Muscle of arm (tissue), 12 donors: Measurements from ENCODE around the gene ATP13A1. TPM values are rescaled to one million over a fixed set of nuclear protein-coding genes. Genes with fewer than 3 reads are reported as not detected.
"Not testable (repeated sequence)": the region's sequence is repeated elsewhere in the genome, so short reads cannot be mapped to it uniquely, and the experiment has no call there.

Source experiments
- DNase-seq: peaks from one replicate; pipeline ENCODE4 v3.0.0-alpha.2; 2013
- polyA plus RNA-seq, 12 donors: library from polyadenylated mRNA; unstranded; fragments of 120-200 nt; gene quantifications; one replicate each; pipeline ENCODE4 v1.2.1, GENCODE V29; 2013; ENCODE audit not compliant: insufficient read length in 12 of 12

The ATP13A1 gene
- polyA plus RNA-seq, 12 donors: 19.2 to 42.9 (median 24.8) TPM; not detected in 1

- DNase-seq: peak; percentile 91
These were observed 4.9 kb upstream of the ATP13A1 start, which contains the start of gene ZNF101 for GRCh38 chr19:19668230-19669012. TSS of gene ZNF101 (plus strand) at chr19:19668839. CDS start at chr19:19668964, 125 bp downstream.

DNA sequence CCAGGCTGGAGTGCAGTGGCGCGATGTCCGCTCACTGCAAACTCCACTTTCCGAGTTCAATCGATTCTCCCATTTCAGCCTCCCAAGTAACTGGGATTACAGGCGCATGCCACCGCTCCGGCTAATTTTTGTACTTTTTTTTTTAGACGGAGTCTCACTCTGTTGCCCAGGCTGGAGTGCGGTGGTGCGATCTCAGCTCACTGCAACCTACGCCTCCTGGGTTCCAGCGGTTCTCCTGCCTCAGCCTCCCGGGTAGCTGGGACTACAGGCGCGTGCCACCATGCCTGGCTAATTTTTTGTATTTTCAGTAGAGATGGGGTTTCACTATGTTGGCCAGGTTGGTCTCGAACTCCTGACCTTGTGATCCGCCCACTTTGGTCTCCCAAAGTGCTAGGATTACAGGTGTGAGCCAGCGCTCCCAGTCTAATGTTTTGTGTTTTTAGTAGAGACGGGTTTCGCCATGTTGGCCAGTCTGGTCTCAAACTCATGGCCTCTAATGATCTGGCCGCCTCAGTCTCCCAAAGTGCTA lies 2.0 kb upstream of the ATP13A1 start:
- DNase-seq: not testable (repeated sequence)

GRCh38 chr19:19662871-19663255 lies 613 bp downstream of the ATP13A1 start:
- DNase-seq: no peak

GRCh38 chr19:19662344-19662743 lies 1.1 kb downstream of the ATP13A1 start:
- no peak for DNase-seq

DNA sequence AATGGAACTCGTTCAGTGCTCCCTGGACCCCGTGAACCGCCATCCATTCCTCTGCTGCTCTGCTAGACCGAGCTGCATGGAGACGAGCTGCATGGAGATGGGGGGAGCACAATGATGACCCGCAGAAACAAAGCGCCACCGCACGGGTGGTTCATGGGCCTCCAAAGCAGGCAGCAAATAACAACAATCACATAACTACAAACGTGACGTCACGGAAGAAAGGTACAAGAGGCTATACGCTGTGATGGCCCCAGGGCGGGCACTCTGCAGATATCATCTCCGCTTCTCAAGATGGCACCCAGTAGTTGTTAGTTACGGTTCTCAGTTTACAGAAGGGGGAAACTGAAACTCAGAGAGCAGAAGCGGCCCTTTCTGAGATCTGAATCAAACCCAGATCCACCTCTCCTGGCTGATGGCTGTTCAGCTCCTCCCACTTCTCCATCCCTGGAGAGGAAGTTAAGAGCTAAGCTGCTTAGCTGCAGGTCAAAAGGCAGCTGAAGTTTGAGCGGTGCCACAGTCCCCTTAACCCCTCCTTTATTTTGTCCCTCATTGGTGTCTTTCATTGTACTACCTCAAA lies 1.7 kb downstream of the ATP13A1 start:
- DNase-seq: no peak

GRCh38 chr19:19661141-19661674 lies 2.3 kb downstream of the ATP13A1 start:
- no peak for DNase-seq

DNA sequence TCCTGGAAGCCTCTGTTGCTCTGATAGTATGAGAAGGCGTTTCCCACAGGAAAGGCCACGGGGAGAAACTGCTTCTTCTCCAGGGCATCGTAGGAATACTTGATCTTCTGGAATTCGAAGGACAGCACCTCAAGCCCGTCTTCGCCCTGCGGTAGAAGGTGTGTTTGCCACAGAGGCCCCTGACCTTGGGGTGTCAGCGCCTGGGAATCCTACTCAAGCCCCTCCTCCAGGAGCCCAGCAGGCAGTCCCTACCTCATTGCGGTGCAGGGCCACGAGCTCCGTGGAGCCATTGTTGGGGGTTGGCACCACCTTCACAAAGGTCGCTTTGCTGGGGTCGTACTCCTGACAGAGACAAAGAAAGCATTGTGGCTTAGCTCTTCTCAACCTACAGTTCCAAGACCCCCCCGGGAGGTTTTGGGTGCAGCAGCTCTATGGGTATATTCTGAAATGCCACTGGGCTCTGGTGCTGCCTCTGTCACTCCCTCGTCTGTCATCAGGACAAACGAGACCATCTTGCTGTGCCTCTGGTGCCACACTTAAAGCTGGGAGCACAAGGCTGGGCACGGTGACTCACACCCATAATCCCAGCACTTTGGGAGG lies 3.7 kb downstream of the ATP13A1 start:
- no peak for DNase-seq

- no peak for DNase-seq
These were observed 6.1 kb downstream of the ATP13A1 start for GRCh38 chr19:19657397-19657783.

GRCh38 chr19:19656451-19657396 lies 6.8 kb downstream of the ATP13A1 start:
- no peak for DNase-seq

DNA sequence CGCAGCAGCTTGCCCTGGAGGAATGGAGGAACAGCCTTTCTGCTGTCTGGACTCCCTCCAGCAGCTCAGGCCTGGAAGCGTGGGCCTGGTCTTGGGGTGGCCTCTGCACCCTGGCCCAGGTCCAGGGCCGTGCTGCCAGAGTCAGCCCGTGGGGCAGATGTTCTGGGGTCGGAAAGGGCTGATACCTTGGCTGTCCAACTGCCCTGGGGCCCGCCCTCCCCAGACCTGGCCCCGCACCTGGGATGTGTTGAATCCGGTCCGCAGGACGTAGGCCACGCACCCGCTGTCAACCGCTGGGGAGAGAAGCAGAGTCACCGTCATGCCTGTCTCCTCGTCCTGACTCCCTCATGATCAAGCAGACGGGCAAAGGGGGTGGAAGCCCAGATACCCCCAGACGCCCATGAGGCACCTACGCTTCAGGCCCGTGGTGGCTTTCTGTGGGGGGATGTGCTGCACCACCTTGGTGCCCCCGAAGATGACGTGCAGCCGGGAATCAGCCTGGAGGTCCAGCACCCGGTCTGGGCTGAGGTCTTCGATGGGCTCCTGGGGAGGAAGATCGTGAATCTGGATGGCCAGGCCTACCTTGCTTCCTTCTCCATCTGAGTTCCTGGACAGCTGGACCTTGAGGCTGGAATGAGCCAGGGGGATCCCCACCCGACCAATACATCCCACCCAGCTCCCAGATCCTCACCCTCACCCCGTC lies 7.7 kb downstream of the ATP13A1 start:
- DNase-seq: no peak

- DNase-seq: no peak
These were observed 8.4 kb downstream of the ATP13A1 start for GRCh38 chr19:19655051-19655594.

GRCh38 chr19:19654441-19654840 lies 9.0 kb downstream of the ATP13A1 start:
- no peak for DNase-seq

GRCh38 chr19:19653597-19654147 lies 9.8 kb downstream of the ATP13A1 start:
- DNase-seq: no peak

GRCh38 chr19:19652482-19653295 lies 10.8 kb downstream of the ATP13A1 start:
- no peak for DNase-seq

- DNase-seq: no peak
These were observed 12.4 kb downstream of the ATP13A1 start for GRCh38 chr19:19651076-19651475.

DNA sequence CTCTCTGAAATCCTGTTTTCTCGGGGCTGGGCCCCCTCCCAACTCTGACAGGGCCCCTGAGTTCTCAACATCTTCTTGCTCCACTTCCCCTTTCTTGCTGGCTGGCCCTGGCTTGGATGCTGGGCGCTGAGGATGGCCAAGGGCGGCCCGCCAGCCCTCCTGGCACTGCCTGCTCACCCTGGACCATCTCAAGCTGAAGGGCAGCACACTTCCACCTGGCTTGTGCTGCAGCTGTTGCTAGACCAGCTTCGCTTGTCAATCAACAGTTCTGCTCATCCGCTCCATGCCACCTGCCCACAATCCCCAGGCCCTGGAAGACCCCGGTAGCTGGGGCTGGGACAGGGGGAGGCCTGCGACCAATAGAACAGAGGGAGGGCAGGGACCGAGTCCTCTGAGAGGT lies 13.1 kb downstream of the ATP13A1 start:
- DNase-seq: no peak

DNA sequence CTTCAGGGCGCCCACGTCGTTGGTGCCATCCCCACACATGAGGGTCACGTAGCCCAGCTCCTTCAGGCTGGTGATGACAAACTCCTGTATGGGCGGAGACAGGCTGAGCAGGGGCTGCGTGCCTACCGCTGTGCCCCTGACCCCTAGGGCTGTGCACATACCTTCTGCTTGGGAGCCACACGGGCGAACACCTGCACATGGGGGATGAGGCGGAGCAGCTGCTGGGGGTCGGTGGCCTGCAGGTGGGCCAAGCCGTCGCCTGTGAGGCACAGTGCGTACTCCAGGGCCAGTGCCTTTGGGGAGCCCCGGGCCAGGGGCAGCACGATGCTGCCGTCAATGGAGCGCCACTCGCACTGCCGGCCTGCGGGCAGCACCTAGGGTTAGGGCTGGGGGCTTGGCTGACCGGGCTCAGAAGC lies 13.9 kb downstream of the ATP13A1 start:
- no peak for DNase-seq

DNA sequence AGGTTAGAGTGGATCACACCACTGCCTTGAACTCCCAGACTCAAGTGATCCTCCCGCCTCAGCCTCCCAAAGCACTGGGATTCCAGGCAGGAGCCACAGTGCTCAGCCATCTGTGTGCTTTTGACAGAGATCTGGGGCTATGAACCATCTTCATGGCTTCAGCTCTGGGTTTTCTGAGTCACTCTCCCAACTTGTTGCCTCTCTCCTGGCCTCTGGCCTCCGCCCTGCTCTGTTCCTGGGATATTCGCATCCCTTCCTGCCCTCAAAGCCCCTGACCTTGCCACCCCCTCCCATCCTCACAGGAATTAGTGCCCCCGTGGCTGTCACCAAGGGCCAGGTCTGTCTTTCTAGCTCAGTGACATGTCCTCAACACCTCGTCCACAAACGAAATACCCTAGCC lies 14.3 kb downstream of the ATP13A1 start:
- no peak for DNase-seq
